ACHN (cell line): ENCODE measurements around the gene ZNF668.

Source experiments
- DNase-seq: peaks from one replicate; pipeline ENCODE4 v3.0.0-alpha.2; 2015
- in situ Hi-C: cut with HindIII; loops from 2 replicates; pipeline ENCODE4 v1.10.0; 2017; ENCODE audit warnings: low sequenced_read_pairs, low pct_ligation_motif_present, low pct_unique_long_range_greater_than_20kb

The ZNF668 gene

GRCh38 chr16:31073970-31074813 lies at the start of gene ZNF668, which contains the start of gene ZNF646:
Gene ZNF668 (minus strand): TSS chr16:31074240. CDS start chr16:31064459, 9,781 bp downstream.
Gene ZNF646 (plus strand): TSS chr16:31074422. CDS start chr16:31076325, 1,903 bp downstream.
- peak; percentile 100 for DNase-seq
- in situ Hi-C loops: no loop called here

DNA sequence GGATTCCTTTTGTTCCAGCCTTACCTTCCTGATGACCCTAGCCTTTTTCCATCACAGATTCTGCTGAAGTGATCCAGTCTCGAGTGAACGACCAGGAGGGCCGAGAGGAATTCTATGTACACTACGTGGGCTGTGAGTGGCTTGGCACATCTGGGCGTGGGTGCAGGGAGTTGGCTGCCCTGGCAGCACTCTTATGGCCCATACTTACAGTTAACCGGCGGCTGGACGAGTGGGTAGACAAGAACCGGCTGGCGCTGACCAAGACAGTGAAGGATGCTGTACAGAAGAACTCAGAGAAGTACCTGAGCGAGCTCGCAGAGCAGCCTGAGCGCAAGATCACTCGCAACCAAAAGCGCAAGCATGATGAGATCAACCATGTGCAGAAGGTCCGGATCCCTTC lies 46.1 kb upstream of the ZNF668 start:
- no peak for DNase-seq
- in situ Hi-C loops: no loop called here

GRCh38 chr16:31118223-31119155 lies 44.4 kb upstream of the ZNF668 start:
- no peak for DNase-seq
- in situ Hi-C loops: no loop called here

DNA sequence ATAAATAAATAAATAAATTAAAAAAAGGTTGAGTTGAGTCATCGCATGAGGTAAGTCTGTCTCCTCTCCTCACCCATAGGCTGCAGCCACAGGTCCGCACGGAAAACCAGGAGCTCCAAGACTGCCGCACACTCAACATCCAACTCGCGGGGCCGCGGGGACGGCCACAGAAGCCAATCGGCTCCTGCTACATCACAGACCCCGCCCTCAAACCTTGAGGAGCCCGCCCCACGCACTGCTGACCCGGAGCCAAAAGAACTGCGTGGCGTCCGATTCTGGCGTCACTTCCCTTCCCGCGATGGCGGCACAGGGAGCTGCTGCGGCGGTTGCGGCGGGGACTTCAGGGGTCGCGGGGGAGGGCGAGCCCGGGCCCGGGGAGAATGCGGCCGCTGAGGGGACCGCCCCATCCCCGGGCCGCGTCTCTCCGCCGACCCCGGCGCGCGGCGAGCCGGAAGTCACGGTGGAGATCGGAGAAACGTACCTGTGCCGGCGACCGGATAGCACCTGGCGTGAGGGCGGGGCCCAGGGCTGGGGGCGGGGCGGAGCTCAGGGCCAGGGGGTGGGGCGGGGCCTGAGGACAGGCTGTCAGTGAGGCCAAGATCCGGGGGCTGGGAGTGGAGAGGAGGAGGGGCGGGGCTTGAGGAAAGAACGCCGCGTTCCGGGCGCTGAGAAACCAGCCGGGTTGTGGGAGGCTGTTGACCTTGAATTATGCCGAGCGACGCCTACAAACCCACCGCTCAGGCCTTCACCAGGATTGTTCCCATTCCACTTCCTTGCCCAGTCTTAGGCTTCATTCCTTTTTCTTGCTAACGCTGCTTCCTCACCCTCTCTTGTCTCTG lies 43.6 kb upstream of the ZNF668 start, which contains the start of gene KAT8:
Gene KAT8, plus strand, starts transcription at position 281 of the 839 bp plus-strand sequence. Its CDS starts 18 bp downstream, at position 299.
- DNase-seq: peak; percentile 100
- in situ Hi-C loops: no loop called here

GRCh38 chr16:31114468-31114867 lies 40.4 kb upstream of the ZNF668 start:
- in situ Hi-C loops: no loop called here
- no peak for DNase-seq

GRCh38 chr16:31113121-31114120 lies 39.4 kb upstream of the ZNF668 start:
- in situ Hi-C loops: no loop called here
- DNase-seq: peak; percentile 93

DNA sequence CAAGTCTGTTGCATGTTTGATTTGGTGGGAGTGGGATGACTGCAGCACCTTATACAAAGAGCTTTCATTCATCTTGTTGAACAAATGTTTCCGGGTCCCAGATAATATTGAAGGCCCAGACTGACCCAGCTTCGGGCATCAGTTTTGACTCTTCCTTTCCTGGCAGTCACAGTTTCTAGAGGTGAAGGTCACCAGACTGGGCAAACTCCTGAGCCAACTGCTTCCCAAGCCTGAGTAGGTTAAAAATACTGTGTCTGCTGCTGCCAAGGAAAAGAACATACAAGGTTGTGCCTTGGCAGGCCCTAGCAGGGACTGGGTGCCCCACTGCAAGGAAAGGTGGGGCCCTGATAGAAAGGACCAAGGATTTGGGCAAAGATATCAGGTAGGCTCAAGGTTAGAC lies 38.7 kb upstream of the ZNF668 start:
- in situ Hi-C loops: no loop called here
- no peak for DNase-seq

DNA sequence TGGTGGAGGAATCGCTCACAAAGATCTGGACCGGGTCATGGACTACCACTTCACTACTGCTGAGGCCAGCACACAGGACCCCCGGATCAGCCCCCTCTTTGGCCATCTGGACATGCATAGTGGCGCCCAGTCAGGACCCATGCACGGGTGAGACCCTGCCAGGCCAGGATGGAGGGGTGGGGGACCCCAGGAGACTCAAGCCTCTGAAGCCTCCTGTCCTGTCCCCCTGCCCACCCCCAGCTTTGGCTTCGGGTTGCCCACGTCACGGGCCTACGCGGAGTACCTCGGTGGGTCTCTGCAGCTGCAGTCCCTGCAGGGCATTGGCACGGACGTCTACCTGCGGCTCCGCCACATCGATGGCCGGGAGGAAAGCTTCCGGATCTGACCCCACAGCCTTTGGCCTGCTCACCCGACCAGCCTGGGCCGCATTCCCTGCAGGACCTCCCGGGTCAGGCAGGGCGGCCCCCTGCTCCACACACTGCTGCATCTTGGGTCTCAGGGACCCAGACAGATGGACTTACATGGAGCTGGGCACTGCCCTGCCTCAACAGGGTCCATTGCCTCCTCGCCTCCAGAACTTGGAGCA lies 37.9 kb upstream of the ZNF668 start:
- in situ Hi-C loops: no loop called here
- DNase-seq: no peak

GRCh38 chr16:31110106-31111034 lies 36.3 kb upstream of the ZNF668 start:
- DNase-seq: no peak
- in situ Hi-C loops: no loop called here

- in situ Hi-C loops: no loop called here
- no peak for DNase-seq
These were observed 35.6 kb upstream of the ZNF668 start for GRCh38 chr16:31109622-31110021.

DNA sequence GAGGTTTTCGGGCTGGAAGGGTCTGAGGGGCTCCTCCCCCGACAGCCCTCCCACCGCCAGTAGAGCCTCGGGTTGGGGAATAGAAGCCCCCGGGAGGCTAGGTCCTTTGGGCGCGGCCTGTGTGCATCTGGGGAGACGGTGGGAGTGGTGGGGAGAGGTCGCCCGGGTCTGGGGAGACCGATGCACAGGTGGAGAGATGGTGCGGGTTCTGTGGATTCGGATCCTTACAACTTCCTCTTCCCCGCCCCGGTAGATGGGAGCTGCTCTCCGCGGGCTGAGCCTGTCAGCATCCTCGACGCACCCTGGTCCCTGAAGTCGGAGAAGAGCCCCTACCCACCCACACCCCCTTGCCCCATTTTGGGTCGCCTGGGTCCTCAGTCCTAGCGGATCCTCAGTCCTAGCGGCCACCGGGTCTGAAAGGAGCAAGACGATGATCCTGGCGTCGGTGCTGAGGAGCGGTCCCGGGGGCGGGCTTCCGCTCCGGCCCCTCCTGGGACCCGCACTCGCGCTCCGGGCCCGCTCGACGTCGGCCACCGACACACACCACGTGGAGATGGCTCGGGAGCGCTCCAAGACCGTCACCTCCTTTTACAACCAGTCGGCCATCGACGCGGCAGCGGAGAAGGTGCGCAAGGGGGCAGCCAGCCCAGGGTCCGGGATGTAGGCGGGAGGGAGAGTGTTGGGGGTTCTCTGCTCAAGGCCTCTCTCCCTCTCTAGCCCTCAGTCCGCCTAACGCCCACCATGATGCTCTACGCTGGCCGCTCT lies 34.9 kb upstream of the ZNF668 start:
- in situ Hi-C loops: no loop called here

GRCh38 chr16:31108035-31108793 lies 34.2 kb upstream of the ZNF668 start, which contains the start of gene BCKDK:
Gene BCKDK (plus strand): TSS chr16:31108386. CDS start chr16:31109224, 838 bp downstream.
- in situ Hi-C loops: no loop called here

More for the DNA sequence above, 34.9 kb upstream of the ZNF668 start:
- no peak for DNase-seq

GRCh38 chr16:31107465-31107867 lies 33.4 kb upstream of the ZNF668 start:
- DNase-seq: no peak
- in situ Hi-C loops: no loop called here

More at GRCh38 chr16:31108035-31108793, 34.2 kb upstream of the ZNF668 start, which contains the start of gene BCKDK:
- DNase-seq: peak; percentile 78
